Fibroblast of skin of right biceps (primary cell): ENCODE data around the gene RFX2.

Experiments
- DNase-seq: peaks from one replicate; pipeline ENCODE4 v3.0.0-alpha.2; 2013

Gene RFX2

DNA sequence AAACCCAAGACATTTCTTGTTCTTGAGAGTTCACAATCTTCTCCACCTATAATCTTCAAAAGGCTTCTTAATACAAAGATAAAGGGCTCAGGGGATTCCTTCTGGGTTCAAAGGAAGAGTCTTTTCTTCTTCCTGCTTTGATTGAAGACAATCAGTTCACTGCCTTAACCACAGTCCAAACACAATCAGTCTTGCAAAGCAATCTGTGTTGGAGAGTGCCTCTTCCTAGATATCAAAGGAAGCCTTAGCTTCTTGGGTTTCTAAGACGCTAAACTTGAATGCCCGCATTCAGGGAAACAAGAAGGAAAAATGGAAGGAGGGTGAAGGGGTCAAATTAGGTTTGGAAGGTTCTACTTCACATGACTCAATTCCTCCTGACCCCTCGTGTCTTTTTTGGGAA lies 159.6 kb downstream of the RFX2 start:
- DNase-seq: no peak

GRCh38 chr19:5949792-5950305 lies 160.5 kb downstream of the RFX2 start:
- no peak for DNase-seq

DNA sequence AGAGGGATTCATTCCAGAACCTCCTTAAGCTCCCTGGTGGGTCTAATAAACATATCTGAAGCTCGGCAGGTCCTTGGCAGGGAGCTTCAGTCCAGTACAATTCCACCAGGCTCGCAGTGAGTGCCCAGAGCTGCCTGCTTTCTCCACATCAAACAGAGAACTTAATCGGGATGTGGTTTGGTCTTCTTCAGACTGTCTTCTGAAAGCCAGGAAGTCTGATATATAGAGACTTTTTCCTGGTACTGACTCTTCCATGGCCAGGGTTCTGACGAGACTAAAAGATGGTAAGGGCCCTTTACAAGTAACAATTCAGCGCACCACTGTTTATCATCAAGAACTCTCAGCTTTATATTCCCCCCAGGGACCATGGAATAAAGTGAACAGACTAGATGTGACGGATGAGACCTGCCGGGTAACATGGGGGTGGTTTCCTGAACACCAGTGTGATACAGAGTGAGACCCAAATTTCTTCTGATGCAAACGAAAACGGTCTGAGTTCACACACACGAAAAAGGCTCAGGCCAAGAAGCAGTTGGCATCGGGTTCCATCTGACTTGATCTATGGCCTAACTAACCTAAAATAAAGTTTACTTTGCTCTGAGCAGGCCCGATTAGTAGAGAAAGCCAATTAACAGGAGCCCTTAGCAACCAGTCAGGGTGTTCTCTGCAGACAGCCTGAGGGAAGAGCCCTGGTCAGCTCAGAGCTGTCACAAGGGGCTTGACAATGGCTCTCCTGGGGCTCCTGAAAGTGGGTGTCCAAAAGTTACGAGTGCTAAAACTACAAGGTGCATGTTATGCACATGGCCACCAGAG lies 161.3 kb downstream of the RFX2 start:
- no peak for DNase-seq

DNA sequence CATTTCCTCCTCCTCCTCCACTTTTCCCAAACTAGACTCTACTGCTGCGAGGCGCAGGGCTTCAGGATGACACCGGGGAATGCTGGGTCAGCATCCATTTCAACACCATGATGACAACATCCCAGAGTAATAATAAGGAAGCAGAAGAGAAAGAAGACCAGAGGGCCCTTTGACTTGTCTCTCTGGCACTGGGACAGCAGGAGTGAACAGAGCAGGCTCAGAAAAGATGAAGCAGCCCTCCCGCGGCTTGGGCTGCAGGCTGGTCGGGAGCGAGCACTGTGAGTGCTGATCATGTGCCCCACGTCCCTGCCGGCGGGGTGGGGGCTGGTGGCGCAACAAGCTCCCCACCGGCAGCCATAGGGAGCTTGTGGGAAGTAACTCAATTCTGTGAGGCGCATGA lies 162.9 kb downstream of the RFX2 start:
- DNase-seq: peak; percentile 55

GRCh38 chr19:5943623-5944022 lies 166.7 kb downstream of the RFX2 start:
- peak; percentile 60 for DNase-seq
